ENCODE measurements around the gene CNTNAP2.

The CNTNAP2 gene

DNA sequence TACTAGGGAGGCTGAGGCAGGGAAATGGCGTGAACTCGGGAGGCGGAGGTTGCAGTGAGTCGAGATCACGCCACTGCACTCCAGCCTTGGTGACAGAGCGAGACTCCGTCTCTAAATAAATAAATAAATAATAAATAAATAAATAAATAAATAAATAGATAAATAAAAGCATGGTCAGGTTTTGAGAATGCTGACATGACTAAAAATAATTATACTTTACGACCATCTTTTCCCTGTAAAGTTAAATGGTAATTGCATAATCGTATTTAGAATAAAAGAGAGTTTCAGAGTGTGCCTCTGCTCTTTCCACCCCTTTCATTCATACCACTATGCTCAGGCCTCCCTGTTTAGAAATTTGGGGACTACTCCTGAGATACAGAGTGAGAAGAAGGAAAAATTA lies 326.5 kb downstream of the CNTNAP2 start:
- Histone ChIP-seq H3K4me3 (ENCODE audit: low read length in 2 of 2) (no peak overlapping the region), H3K9me3 (ENCODE audit: control insufficient read depth in 2 of 2, low read length in 2 of 2) (no peaks in the 10 kb centered on the region), H3K4me1 (ENCODE audit: control insufficient read depth in 2 of 2, insufficient read depth in 2 of 2, low read length in 2 of 2) (no peaks in the 10 kb centered on the region), H3K36me3 (ENCODE audit: control insufficient read depth in 2 of 2, insufficient read depth in 2 of 2, low read length in 2 of 2) (no peaks in the 10 kb centered on the region), H3K27me3 (ENCODE audit: control insufficient read depth in 2 of 2, insufficient read depth in 2 of 2, low read length in 2 of 2) (no peaks in the 10 kb centered on the region), H3K27ac (ENCODE audit: low read depth in 2 of 2, low read length in 2 of 2) (no peak overlapping the region), H3K9ac (ENCODE audit: low read depth in 1 of 2, low read length in 2 of 2) (no peak overlapping the region)

- no peaks in the 10 kb centered on the region for H3K4me1 ChIP-seq (ENCODE audit: control insufficient read depth in 2 of 2, insufficient read depth in 2 of 2, low read length in 2 of 2)
- H3K9ac ChIP-seq (ENCODE audit: low read depth in 1 of 2, low read length in 2 of 2) = no peak overlapping the region
- H3K27ac ChIP-seq (ENCODE audit: low read depth in 2 of 2, low read length in 2 of 2) = no peak overlapping the region
- no peaks in the 10 kb centered on the region for H3K27me3 ChIP-seq (ENCODE audit: control insufficient read depth in 2 of 2, insufficient read depth in 2 of 2, low read length in 2 of 2)
- H3K4me3 ChIP-seq (ENCODE audit: low read length in 2 of 2) = no peak overlapping the region
- H3K9me3 ChIP-seq (ENCODE audit: control insufficient read depth in 2 of 2, low read length in 2 of 2) = peaks cover 0 to 2% of the 10 kb centered on the region in 2 donors
- H3K36me3 ChIP-seq (ENCODE audit: control insufficient read depth in 2 of 2, insufficient read depth in 2 of 2, low read length in 2 of 2) = no peaks in the 10 kb centered on the region
Measured at GRCh38 chr7:146449625-146450024, 333.0 kb downstream of the CNTNAP2 start.

DNA sequence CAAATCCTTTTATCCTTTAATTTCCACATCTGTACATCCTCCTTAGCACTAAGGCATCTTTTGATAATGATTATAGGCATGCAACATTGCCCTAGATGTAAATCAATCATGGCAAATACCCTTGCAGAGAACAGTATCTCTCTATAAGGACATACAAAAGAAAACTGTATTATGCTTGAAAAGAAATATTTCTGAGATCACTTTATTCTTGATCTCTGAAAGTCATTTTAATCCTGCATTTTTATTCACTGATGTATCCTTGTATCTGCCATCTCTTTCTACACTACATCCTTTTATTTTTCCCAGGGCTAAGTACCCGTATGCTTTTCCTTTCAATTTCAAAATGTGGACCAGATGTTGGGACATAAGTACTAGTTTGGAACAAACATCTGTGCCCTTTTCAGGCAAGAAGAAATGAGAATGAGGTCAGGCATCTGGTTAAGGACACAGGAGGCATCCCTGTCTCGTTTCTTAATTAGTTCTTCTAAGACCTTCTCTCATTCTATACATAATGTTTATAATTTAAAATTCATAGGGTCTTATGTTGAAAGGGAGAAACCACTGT lies 338.6 kb downstream of the CNTNAP2 start:
- Histone ChIP-seq H3K27me3 (ENCODE audit: control insufficient read depth in 2 of 2, insufficient read depth in 2 of 2, low read length in 2 of 2) (no peaks in the 10 kb centered on the region), H3K27ac (ENCODE audit: low read depth in 2 of 2, low read length in 2 of 2) (no peak overlapping the region), H3K4me1 (ENCODE audit: control insufficient read depth in 2 of 2, insufficient read depth in 2 of 2, low read length in 2 of 2) (no peaks in the 10 kb centered on the region), H3K4me3 (ENCODE audit: low read length in 2 of 2) (no peak overlapping the region), H3K9me3 (ENCODE audit: control insufficient read depth in 2 of 2, low read length in 2 of 2) (no peaks in the 10 kb centered on the region), H3K9ac (ENCODE audit: low read depth in 1 of 2, low read length in 2 of 2) (no peak overlapping the region), H3K36me3 (ENCODE audit: control insufficient read depth in 2 of 2, insufficient read depth in 2 of 2, low read length in 2 of 2) (no peaks in the 10 kb centered on the region)

- Histone ChIP-seq H3K36me3 (ENCODE audit: control insufficient read depth in 2 of 2, insufficient read depth in 2 of 2, low read length in 2 of 2) (no peaks in the 10 kb centered on the region), H3K27me3 (ENCODE audit: control insufficient read depth in 2 of 2, insufficient read depth in 2 of 2, low read length in 2 of 2) (no peaks in the 10 kb centered on the region), H3K27ac (ENCODE audit: low read depth in 2 of 2, low read length in 2 of 2) (no peak overlapping the region), H3K4me3 (ENCODE audit: low read length in 2 of 2) (no peak overlapping the region), H3K9ac (ENCODE audit: low read depth in 1 of 2, low read length in 2 of 2) (no peak overlapping the region), H3K4me1 (ENCODE audit: control insufficient read depth in 2 of 2, insufficient read depth in 2 of 2, low read length in 2 of 2) (no peaks in the 10 kb centered on the region), H3K9me3 (ENCODE audit: control insufficient read depth in 2 of 2, low read length in 2 of 2) (no peaks in the 10 kb centered on the region)
Measured at GRCh38 chr7:146479040-146479439, 362.4 kb downstream of the CNTNAP2 start.

GRCh38 chr7:146486519-146486918 lies 369.9 kb downstream of the CNTNAP2 start:
- no peaks in the 10 kb centered on the region for H3K4me1 ChIP-seq (ENCODE audit: control insufficient read depth in 2 of 2, insufficient read depth in 2 of 2, low read length in 2 of 2)
- no peaks in the 10 kb centered on the region for H3K27me3 ChIP-seq (ENCODE audit: control insufficient read depth in 2 of 2, insufficient read depth in 2 of 2, low read length in 2 of 2)
- no peak overlapping the region for H3K27ac ChIP-seq (ENCODE audit: low read depth in 2 of 2, low read length in 2 of 2)
- no peaks in the 10 kb centered on the region for H3K36me3 ChIP-seq (ENCODE audit: control insufficient read depth in 2 of 2, insufficient read depth in 2 of 2, low read length in 2 of 2)
- no peak overlapping the region for H3K4me3 ChIP-seq (ENCODE audit: low read length in 2 of 2)
- no peaks in the 10 kb centered on the region for H3K9me3 ChIP-seq (ENCODE audit: control insufficient read depth in 2 of 2, low read length in 2 of 2)
- no peak overlapping the region for H3K9ac ChIP-seq (ENCODE audit: low read depth in 1 of 2, low read length in 2 of 2)

GRCh38 chr7:146492017-146492416 lies 375.4 kb downstream of the CNTNAP2 start:
- Histone ChIP-seq H3K27ac (ENCODE audit: low read depth in 2 of 2, low read length in 2 of 2) (no peak overlapping the region), H3K9ac (ENCODE audit: low read depth in 1 of 2, low read length in 2 of 2) (no peak overlapping the region), H3K4me3 (ENCODE audit: low read length in 2 of 2) (no peak overlapping the region), H3K4me1 (ENCODE audit: control insufficient read depth in 2 of 2, insufficient read depth in 2 of 2, low read length in 2 of 2) (no peaks in the 10 kb centered on the region), H3K9me3 (ENCODE audit: control insufficient read depth in 2 of 2, low read length in 2 of 2) (no peaks in the 10 kb centered on the region), H3K27me3 (ENCODE audit: control insufficient read depth in 2 of 2, insufficient read depth in 2 of 2, low read length in 2 of 2) (no peaks in the 10 kb centered on the region), H3K36me3 (ENCODE audit: control insufficient read depth in 2 of 2, insufficient read depth in 2 of 2, low read length in 2 of 2) (no peaks in the 10 kb centered on the region)

- Histone ChIP-seq H3K4me3 (ENCODE audit: low read length in 2 of 2) (no peak overlapping the region), H3K36me3 (ENCODE audit: control insufficient read depth in 2 of 2, insufficient read depth in 2 of 2, low read length in 2 of 2) (no peaks in the 10 kb centered on the region), H3K27ac (ENCODE audit: low read depth in 2 of 2, low read length in 2 of 2) (no peak overlapping the region), H3K4me1 (ENCODE audit: control insufficient read depth in 2 of 2, insufficient read depth in 2 of 2, low read length in 2 of 2) (no peaks in the 10 kb centered on the region), H3K9ac (ENCODE audit: low read depth in 1 of 2, low read length in 2 of 2) (no peak overlapping the region), H3K27me3 (ENCODE audit: control insufficient read depth in 2 of 2, insufficient read depth in 2 of 2, low read length in 2 of 2) (no peaks in the 10 kb centered on the region), H3K9me3 (ENCODE audit: control insufficient read depth in 2 of 2, low read length in 2 of 2) (no peaks in the 10 kb centered on the region)
Measured at GRCh38 chr7:146494952-146495596, 378.5 kb downstream of the CNTNAP2 start.

- Histone ChIP-seq H3K4me1 (ENCODE audit: control insufficient read depth in 2 of 2, insufficient read depth in 2 of 2, low read length in 2 of 2) (no peaks in the 10 kb centered on the region), H3K4me3 (ENCODE audit: low read length in 2 of 2) (no peak overlapping the region), H3K9me3 (ENCODE audit: control insufficient read depth in 2 of 2, low read length in 2 of 2) (no peaks in the 10 kb centered on the region), H3K9ac (ENCODE audit: low read depth in 1 of 2, low read length in 2 of 2) (no peak overlapping the region), H3K27ac (ENCODE audit: low read depth in 2 of 2, low read length in 2 of 2) (no peak overlapping the region), H3K27me3 (ENCODE audit: control insufficient read depth in 2 of 2, insufficient read depth in 2 of 2, low read length in 2 of 2) (no peaks in the 10 kb centered on the region), H3K36me3 (ENCODE audit: control insufficient read depth in 2 of 2, insufficient read depth in 2 of 2, low read length in 2 of 2) (no peaks in the 10 kb centered on the region)
Measured at GRCh38 chr7:146496657-146497056, 380.1 kb downstream of the CNTNAP2 start.

DNA sequence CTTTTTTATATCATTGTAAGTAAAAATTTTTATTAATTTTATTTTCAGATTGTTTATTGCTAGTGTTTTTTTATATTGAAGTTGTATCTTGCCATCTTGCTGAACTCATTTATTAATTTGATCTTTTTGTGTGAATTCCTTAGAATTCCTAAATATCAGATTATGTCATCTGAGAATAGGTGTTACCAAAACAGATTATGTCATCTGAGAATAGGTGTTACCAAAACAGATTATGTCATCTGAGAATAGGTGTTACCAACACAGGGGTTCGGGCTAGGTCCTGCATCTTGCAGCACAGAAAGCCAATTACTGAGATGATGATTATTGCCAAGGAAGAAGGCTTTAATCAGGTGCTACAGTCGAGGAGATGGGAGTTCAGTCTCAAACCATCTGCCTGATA lies 383.4 kb downstream of the CNTNAP2 start:
- H3K4me1 ChIP-seq (ENCODE audit: control insufficient read depth in 2 of 2, insufficient read depth in 2 of 2, low read length in 2 of 2) = no peaks in the 10 kb centered on the region
- H3K27ac ChIP-seq (ENCODE audit: low read depth in 2 of 2, low read length in 2 of 2) = no peak overlapping the region

GRCh38 chr7:146503844-146504243 lies 387.2 kb downstream of the CNTNAP2 start:
- H3K4me3 ChIP-seq (ENCODE audit: low read length in 2 of 2) = no peak overlapping the region
- no peaks in the 10 kb centered on the region for H3K27me3 ChIP-seq (ENCODE audit: control insufficient read depth in 2 of 2, insufficient read depth in 2 of 2, low read length in 2 of 2)
- H3K9ac ChIP-seq (ENCODE audit: low read depth in 1 of 2, low read length in 2 of 2) = no peak overlapping the region

More for the DNA sequence above, 383.4 kb downstream of the CNTNAP2 start:
- Histone ChIP-seq H3K9ac (ENCODE audit: low read depth in 1 of 2, low read length in 2 of 2) (no peak overlapping the region), H3K27me3 (ENCODE audit: control insufficient read depth in 2 of 2, insufficient read depth in 2 of 2, low read length in 2 of 2) (no peaks in the 10 kb centered on the region), H3K9me3 (ENCODE audit: control insufficient read depth in 2 of 2, low read length in 2 of 2) (peaks cover 0 to 5% of the 10 kb centered on the region in 2 donors), H3K36me3 (ENCODE audit: control insufficient read depth in 2 of 2, insufficient read depth in 2 of 2, low read length in 2 of 2) (no peaks in the 10 kb centered on the region), H3K4me3 (ENCODE audit: low read length in 2 of 2) (no peak overlapping the region)

More at GRCh38 chr7:146503844-146504243, 387.2 kb downstream of the CNTNAP2 start:
- Histone ChIP-seq H3K9me3 (ENCODE audit: control insufficient read depth in 2 of 2, low read length in 2 of 2) (peaks cover 0 to 9% of the 10 kb centered on the region in 2 donors), H3K36me3 (ENCODE audit: control insufficient read depth in 2 of 2, insufficient read depth in 2 of 2, low read length in 2 of 2) (no peaks in the 10 kb centered on the region), H3K27ac (ENCODE audit: low read depth in 2 of 2, low read length in 2 of 2) (no peak overlapping the region), H3K4me1 (ENCODE audit: control insufficient read depth in 2 of 2, insufficient read depth in 2 of 2, low read length in 2 of 2) (no peaks in the 10 kb centered on the region)
